ENCODE results near the gene TMEM135.

The TMEM135 gene

GRCh38 chr11:87325490-87325872 lies 287.7 kb downstream of the TMEM135 start:
- H3K4me3 ChIP-seq (ENCODE audit: low read length), result no peak overlapping the region
- no peaks in the 10 kb centered on the region for H3K9me3 ChIP-seq (ENCODE audit: insufficient read depth, low read depth, low read length)
- no peak overlapping the region for H3K9ac ChIP-seq (ENCODE audit: low read depth, low read length)
- H3K4me1 ChIP-seq (ENCODE audit: insufficient read depth, low read length), result no peaks in the 10 kb centered on the region
- H3K27ac ChIP-seq (ENCODE audit: low read depth, low read length), result no peak overlapping the region
- 88% methylated on average over 3 of the region's 3 CpGs for WGBS
- peaks cover 17% of the 10 kb centered on the region for H3K36me3 ChIP-seq (ENCODE audit: insufficient read depth, low read length)
- no peaks in the 10 kb centered on the region for H3K27me3 ChIP-seq (ENCODE audit: insufficient read depth, low read length)

GRCh38 chr11:87326594-87326993 lies 288.9 kb downstream of the TMEM135 start:
- Histone ChIP-seq H3K4me1 (ENCODE audit: insufficient read depth, low read length) (no peaks in the 10 kb centered on the region), H3K9ac (ENCODE audit: low read depth, low read length) (no peak overlapping the region), H3K36me3 (ENCODE audit: insufficient read depth, low read length) (peaks cover 9% of the 10 kb centered on the region), H3K4me3 (ENCODE audit: low read length) (no peak overlapping the region), H3K27ac (ENCODE audit: low read depth, low read length) (no peak overlapping the region), H3K9me3 (ENCODE audit: insufficient read depth, low read depth, low read length) (no peaks in the 10 kb centered on the region), H3K27me3 (ENCODE audit: insufficient read depth, low read length) (no peaks in the 10 kb centered on the region)
- WGBS, result 85% methylated on average over 2 of the region's 2 CpGs

- 95% methylated on average over 2 of the region's 2 CpGs for WGBS
- Histone ChIP-seq H3K27ac (ENCODE audit: low read depth, low read length) (no peak overlapping the region), H3K4me1 (ENCODE audit: insufficient read depth, low read length) (no peaks in the 10 kb centered on the region), H3K9ac (ENCODE audit: low read depth, low read length) (no peak overlapping the region), H3K27me3 (ENCODE audit: insufficient read depth, low read length) (no peaks in the 10 kb centered on the region), H3K4me3 (ENCODE audit: low read length) (no peak overlapping the region), H3K36me3 (ENCODE audit: insufficient read depth, low read length) (no peaks in the 10 kb centered on the region), H3K9me3 (ENCODE audit: insufficient read depth, low read depth, low read length) (no peaks in the 10 kb centered on the region)
These were observed 291.4 kb downstream of the TMEM135 start for GRCh38 chr11:87329172-87329571.

DNA sequence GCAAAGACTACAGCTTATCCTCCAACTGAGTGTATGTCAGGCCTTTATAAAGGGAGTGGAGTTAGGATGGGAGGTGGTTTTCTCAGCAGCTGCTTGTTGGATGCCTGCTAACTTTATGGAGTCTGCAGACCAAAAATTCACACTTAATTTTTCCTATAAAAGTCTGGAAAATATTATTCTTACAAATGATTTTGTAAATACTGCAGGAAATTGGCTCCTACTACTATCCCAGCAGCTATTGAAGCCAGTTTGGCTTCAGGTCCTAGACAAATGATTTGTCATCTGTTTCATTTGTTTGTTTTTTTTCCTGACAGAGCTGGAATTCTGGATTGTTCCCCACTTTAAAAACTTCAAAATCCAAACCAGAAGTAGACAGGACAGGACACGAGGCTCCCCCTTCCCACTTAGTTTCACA lies 292.5 kb downstream of the TMEM135 start:
- no peaks in the 10 kb centered on the region for H3K36me3 ChIP-seq (ENCODE audit: insufficient read depth, low read length)
- H3K27ac ChIP-seq (ENCODE audit: low read depth, low read length), result no peak overlapping the region
- 73% methylated on average over 1 of the region's 1 CpG for WGBS
- H3K9ac ChIP-seq (ENCODE audit: low read depth, low read length), result no peak overlapping the region
- H3K9me3 ChIP-seq (ENCODE audit: insufficient read depth, low read depth, low read length), result no peaks in the 10 kb centered on the region
- no peak overlapping the region for H3K4me3 ChIP-seq (ENCODE audit: low read length)
- no peaks in the 10 kb centered on the region for H3K27me3 ChIP-seq (ENCODE audit: insufficient read depth, low read length)
- H3K4me1 ChIP-seq (ENCODE audit: insufficient read depth, low read length), result no peaks in the 10 kb centered on the region

DNA sequence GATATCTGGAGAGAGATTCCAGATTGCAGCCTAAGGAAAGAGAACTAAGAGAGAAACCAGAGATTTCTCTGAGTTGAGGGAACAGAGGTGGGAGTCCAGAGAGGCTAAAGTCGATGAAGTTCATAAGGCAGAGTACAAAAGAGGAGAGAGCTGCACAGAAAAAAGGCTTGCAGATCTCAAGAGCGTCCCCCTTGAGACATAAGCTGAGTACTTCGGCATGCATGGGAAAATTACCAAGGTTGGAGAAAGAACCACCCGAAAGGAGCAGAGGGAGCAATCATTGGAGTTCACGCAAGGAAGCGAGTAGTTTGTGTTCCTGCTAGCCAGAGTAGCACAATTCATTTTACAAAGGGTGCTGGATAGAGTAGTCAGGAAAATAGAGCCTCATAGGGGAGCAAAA lies 293.5 kb downstream of the TMEM135 start:
- H3K4me3 ChIP-seq (ENCODE audit: low read length), result no peak overlapping the region
- H3K4me1 ChIP-seq (ENCODE audit: insufficient read depth, low read length), result no peaks in the 10 kb centered on the region
- no peaks in the 10 kb centered on the region for H3K36me3 ChIP-seq (ENCODE audit: insufficient read depth, low read length)
- H3K9ac ChIP-seq (ENCODE audit: low read depth, low read length), result no peak overlapping the region
- no peaks in the 10 kb centered on the region for H3K9me3 ChIP-seq (ENCODE audit: insufficient read depth, low read depth, low read length)
- WGBS, result 95% methylated on average over 6 of the region's 6 CpGs
- H3K27me3 ChIP-seq (ENCODE audit: insufficient read depth, low read length), result no peaks in the 10 kb centered on the region
- no peak overlapping the region for H3K27ac ChIP-seq (ENCODE audit: low read depth, low read length)

- H3K27ac ChIP-seq (ENCODE audit: low read depth, low read length), result no peak overlapping the region
- peaks cover 30% of the 10 kb centered on the region for H3K9me3 ChIP-seq (ENCODE audit: insufficient read depth, low read depth, low read length)
- H3K27me3 ChIP-seq (ENCODE audit: insufficient read depth, low read length), result no peaks in the 10 kb centered on the region
- no peak overlapping the region for H3K4me3 ChIP-seq (ENCODE audit: low read length)
- 100% methylated on average over 2 of the region's 3 CpGs for WGBS
- no peaks in the 10 kb centered on the region for H3K4me1 ChIP-seq (ENCODE audit: insufficient read depth, low read length)
- no peaks in the 10 kb centered on the region for H3K36me3 ChIP-seq (ENCODE audit: insufficient read depth, low read length)
- H3K9ac ChIP-seq (ENCODE audit: low read depth, low read length), result no peak overlapping the region
These were observed 300.4 kb downstream of the TMEM135 start for GRCh38 chr11:87338046-87338639.

- Histone ChIP-seq H3K9me3 (ENCODE audit: insufficient read depth, low read depth, low read length) (peaks cover 30% of the 10 kb centered on the region), H3K4me3 (ENCODE audit: low read length) (no peak overlapping the region), H3K4me1 (ENCODE audit: insufficient read depth, low read length) (no peaks in the 10 kb centered on the region), H3K9ac (ENCODE audit: low read depth, low read length) (no peak overlapping the region), H3K27ac (ENCODE audit: low read depth, low read length) (no peak overlapping the region), H3K27me3 (ENCODE audit: insufficient read depth, low read length) (no peaks in the 10 kb centered on the region), H3K36me3 (ENCODE audit: insufficient read depth, low read length) (no peaks in the 10 kb centered on the region)
- 93% methylated on average over 4 of the region's 5 CpGs for WGBS
These were observed 301.7 kb downstream of the TMEM135 start for GRCh38 chr11:87339416-87339815.

DNA sequence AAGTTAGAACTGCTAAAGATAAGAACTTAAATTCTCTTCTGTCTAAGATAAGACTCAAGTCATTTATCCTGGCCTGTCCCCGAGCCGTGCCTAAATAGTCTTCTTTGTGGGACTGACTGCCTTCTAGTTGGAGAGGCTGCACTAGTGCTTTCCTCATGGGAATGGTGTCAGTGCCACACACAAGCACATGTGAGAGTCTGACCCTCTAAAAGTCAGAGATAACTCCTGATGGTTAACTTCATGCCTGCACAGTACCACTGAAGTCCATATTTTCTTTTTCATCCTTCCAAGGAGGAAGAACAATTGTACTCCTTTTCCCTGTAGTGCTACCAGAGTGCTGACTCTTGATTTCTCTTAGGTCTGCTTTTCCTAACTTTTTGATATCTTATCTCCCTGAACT lies 309.7 kb downstream of the TMEM135 start:
- WGBS, result 88% methylated on average over 2 of the region's 2 CpGs
- Histone ChIP-seq H3K27me3 (ENCODE audit: insufficient read depth, low read length) (no peaks in the 10 kb centered on the region), H3K4me1 (ENCODE audit: insufficient read depth, low read length) (no peaks in the 10 kb centered on the region), H3K4me3 (ENCODE audit: low read length) (no peak overlapping the region), H3K27ac (ENCODE audit: low read depth, low read length) (no peak overlapping the region), H3K36me3 (ENCODE audit: insufficient read depth, low read length) (no peaks in the 10 kb centered on the region), H3K9ac (ENCODE audit: low read depth, low read length) (no peak overlapping the region), H3K9me3 (ENCODE audit: insufficient read depth, low read depth, low read length) (no peaks in the 10 kb centered on the region)

GRCh38 chr11:87347854-87348253 lies 310.1 kb downstream of the TMEM135 start:
- no peak overlapping the region for H3K9ac ChIP-seq (ENCODE audit: low read depth, low read length)
- H3K4me3 ChIP-seq (ENCODE audit: low read length), result no peak overlapping the region
- no peaks in the 10 kb centered on the region for H3K36me3 ChIP-seq (ENCODE audit: insufficient read depth, low read length)
- no peaks in the 10 kb centered on the region for H3K4me1 ChIP-seq (ENCODE audit: insufficient read depth, low read length)
- H3K27me3 ChIP-seq (ENCODE audit: insufficient read depth, low read length), result no peaks in the 10 kb centered on the region
- H3K27ac ChIP-seq (ENCODE audit: low read depth, low read length), result no peak overlapping the region
- H3K9me3 ChIP-seq (ENCODE audit: insufficient read depth, low read depth, low read length), result no peaks in the 10 kb centered on the region

GRCh38 chr11:87351676-87352075 lies 313.9 kb downstream of the TMEM135 start:
- WGBS, result 82% methylated on average over 2 of the region's 2 CpGs
- H3K4me3 ChIP-seq (ENCODE audit: low read length), result no peak overlapping the region
- H3K27ac ChIP-seq (ENCODE audit: low read depth, low read length), result no peak overlapping the region
- no peaks in the 10 kb centered on the region for H3K4me1 ChIP-seq (ENCODE audit: insufficient read depth, low read length)
- no peaks in the 10 kb centered on the region for H3K27me3 ChIP-seq (ENCODE audit: insufficient read depth, low read length)
- H3K9me3 ChIP-seq (ENCODE audit: insufficient read depth, low read depth, low read length), result no peaks in the 10 kb centered on the region
- no peak overlapping the region for H3K9ac ChIP-seq (ENCODE audit: low read depth, low read length)
- H3K36me3 ChIP-seq (ENCODE audit: insufficient read depth, low read length), result no peaks in the 10 kb centered on the region

GRCh38 chr11:87352759-87353707 lies 315.3 kb downstream of the TMEM135 start:
- Histone ChIP-seq H3K27ac (ENCODE audit: low read depth, low read length) (no peak overlapping the region), H3K9ac (ENCODE audit: low read depth, low read length) (no peak overlapping the region), H3K36me3 (ENCODE audit: insufficient read depth, low read length) (no peaks in the 10 kb centered on the region), H3K4me3 (ENCODE audit: low read length) (no peak overlapping the region), H3K27me3 (ENCODE audit: insufficient read depth, low read length) (no peaks in the 10 kb centered on the region), H3K9me3 (ENCODE audit: insufficient read depth, low read depth, low read length) (no peaks in the 10 kb centered on the region), H3K4me1 (ENCODE audit: insufficient read depth, low read length) (no peaks in the 10 kb centered on the region)
- WGBS, result 34% methylated on average over 26 of the region's 26 CpGs
